Esophagus squamous epithelium (tissue), 4 donors: ENCODE data around the gene ECM2.

Experiments used
- POLR2A ChIP-seq, 4 donors: fragments of 450-650 bp; IDR thresholded peaks; one replicate each; pipeline ENCODE4 v1.6.1; 2017; ENCODE audit warnings: antibody characterized with exemption in 4 of 4, mild to moderate bottlenecking in 4 of 4, moderate library complexity in 3 of 4
- TF ChIP-seq, protein P1 (sequence below), 6 experiments: fragments of 450-650 bp in 4 of 6; fragments of 200-600 bp in 2 of 6; sonication (generic) in 2 of 6; IDR thresholded peaks; one replicate each; pipeline ENCODE4 v1.5.1; 2016 to 2019; ENCODE audit warnings: antibody characterized with exemption in 6 of 6, mild to moderate bottlenecking in 4 of 6, moderate library complexity in 4 of 6

DNA sequence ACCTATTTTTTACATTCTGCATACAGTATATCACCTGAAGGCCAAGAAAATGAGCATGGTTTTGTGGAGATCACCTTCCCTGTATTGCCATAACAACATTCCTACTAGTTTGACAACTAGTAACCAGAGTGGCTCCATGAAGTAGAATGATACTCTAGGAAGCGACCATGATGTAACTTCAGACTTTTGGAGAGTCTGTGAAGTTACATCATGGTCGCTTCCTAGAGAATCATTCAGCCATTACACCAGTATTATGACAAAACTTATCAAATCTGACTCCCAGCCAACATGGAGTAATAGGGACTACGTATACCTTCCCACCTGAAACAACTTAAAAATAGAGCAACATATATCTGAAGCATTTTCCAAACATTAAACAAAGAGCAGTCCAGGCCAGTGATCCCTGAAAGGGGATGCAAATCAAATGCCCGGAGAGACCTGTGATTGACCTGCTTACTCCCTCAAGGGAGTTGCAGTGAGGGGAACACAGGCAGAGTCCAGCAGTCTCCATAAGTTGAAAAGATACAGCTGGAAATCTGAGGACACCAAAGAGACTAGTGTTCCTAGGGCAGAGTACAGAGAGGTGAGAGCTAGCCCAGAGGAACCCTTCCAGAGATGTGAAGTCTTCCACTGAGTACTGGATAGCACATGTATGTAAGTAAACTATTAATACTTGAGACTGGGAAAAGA, 7.8 kb downstream of the ECM2 start:
- TF ChIP-seq, protein P1, sequence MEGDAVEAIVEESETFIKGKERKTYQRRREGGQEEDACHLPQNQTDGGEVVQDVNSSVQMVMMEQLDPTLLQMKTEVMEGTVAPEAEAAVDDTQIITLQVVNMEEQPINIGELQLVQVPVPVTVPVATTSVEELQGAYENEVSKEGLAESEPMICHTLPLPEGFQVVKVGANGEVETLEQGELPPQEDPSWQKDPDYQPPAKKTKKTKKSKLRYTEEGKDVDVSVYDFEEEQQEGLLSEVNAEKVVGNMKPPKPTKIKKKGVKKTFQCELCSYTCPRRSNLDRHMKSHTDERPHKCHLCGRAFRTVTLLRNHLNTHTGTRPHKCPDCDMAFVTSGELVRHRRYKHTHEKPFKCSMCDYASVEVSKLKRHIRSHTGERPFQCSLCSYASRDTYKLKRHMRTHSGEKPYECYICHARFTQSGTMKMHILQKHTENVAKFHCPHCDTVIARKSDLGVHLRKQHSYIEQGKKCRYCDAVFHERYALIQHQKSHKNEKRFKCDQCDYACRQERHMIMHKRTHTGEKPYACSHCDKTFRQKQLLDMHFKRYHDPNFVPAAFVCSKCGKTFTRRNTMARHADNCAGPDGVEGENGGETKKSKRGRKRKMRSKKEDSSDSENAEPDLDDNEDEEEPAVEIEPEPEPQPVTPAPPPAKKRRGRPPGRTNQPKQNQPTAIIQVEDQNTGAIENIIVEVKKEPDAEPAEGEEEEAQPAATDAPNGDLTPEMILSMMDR (IDR thresholded peaks at IDR 0.05): no peak
- no peak for TF ChIP-seq POLR2A (IDR thresholded peaks at IDR 0.05)
